ENCODE results near the gene MDC1. TPM values are rescaled to one million over a fixed set of nuclear protein-coding genes. Genes with fewer than 3 reads are reported as not detected.

Gene MDC1
- total and polyA plus RNA-seq, 2 of the 13 experiments (the other 11 are each of a cell fraction or from before 2014, with no cell fraction given) = 8.4 to 14.0 TPM

- TF ChIP-seq ZNF12 (CRISPR knock-in tag; IDR thresholded peaks at IDR 0.05) (no peak), NR2F6 (IDR thresholded peaks at IDR 0.05) (peak; percentile 9; the same call in 1 of the 2 replicates), NR2F6 (CRISPR knock-in tag; IDR thresholded peaks at IDR 0.05) (no peak; the same call in 1 of the 2 replicates), ZMYM4 (CRISPR knock-in tag; IDR thresholded peaks at IDR 0.05) (peak; percentile 70), KDM4B (CRISPR knock-in tag; IDR thresholded peaks at IDR 0.05) (peak; percentile 63; the same call in 1 of the 2 replicates), BORCS8-MEF2B (CRISPR knock-in tag; IDR thresholded peaks at IDR 0.05) (peak; percentile 17; the same call in 1 of the 2 replicates), XBP1 (CRISPR knock-in tag; IDR thresholded peaks at IDR 0.05) (0 out of 2 replicates have a peak, but pooled peaks have one; percentile 31), FOXK2 (IDR thresholded peaks at IDR 0.05) (peak; percentile 64), TOE1 (CRISPR knock-in tag; IDR thresholded peaks at IDR 0.05) (no peak), SP4 (CRISPR knock-in tag; IDR thresholded peaks at IDR 0.05) (peak; percentile 72), THAP9 (CRISPR knock-in tag; IDR thresholded peaks at IDR 0.05; ENCODE audit: borderline replicate concordance) (peak; percentile 79), ZNF446 (CRISPR knock-in tag; IDR thresholded peaks at IDR 0.05) (peak; percentile 59; the same call in 1 of the 2 replicates), TFDP1 (CRISPR knock-in tag; IDR thresholded peaks at IDR 0.05; ENCODE audit: borderline replicate concordance) (peak; percentile 92), HES4 (CRISPR knock-in tag; IDR thresholded peaks at IDR 0.05; ENCODE audit: borderline replicate concordance) (peak; percentile 62; the same call in 1 of the 2 replicates), HDAC2 (CRISPR knock-in tag; IDR thresholded peaks at IDR 0.05) (peak; percentile 23; the same call in 1 of the 2 replicates), CEBPZ (IDR thresholded peaks at IDR 0.05; ENCODE audit: low read length) (no peak), SAP130 (CRISPR knock-in tag; IDR thresholded peaks at IDR 0.05; ENCODE audit: low read depth) (peak; percentile 83), ZNF263 (CRISPR knock-in tag; IDR thresholded peaks at IDR 0.05) (peak; percentile 38; the same call in 1 of the 2 replicates), NFKB2 (CRISPR knock-in tag; IDR thresholded peaks at IDR 0.05; ENCODE audit: borderline replicate concordance) (peak; percentile 50), ZFY (CRISPR knock-in tag; IDR thresholded peaks at IDR 0.05) (no peak; the same call in 1 of the 2 replicates), SRY (CRISPR knock-in tag; IDR thresholded peaks at IDR 0.05) (peak; percentile 41; the same call in 1 of the 2 replicates)
Observed at GRCh38 chr6:30719791-30720737, 3.0 kb upstream of the MDC1 start, which contains the start of gene TUBB (continued).

Data from HepG2 (cell line).